CD4-positive, alpha-beta T cell treated with Interleukin-21 for 1 hour (primary cell): ENCODE measurements around the gene DMXL1.
"Not testable (repeated sequence)": the region's sequence is repeated elsewhere in the genome, so short reads cannot be mapped to it uniquely, and the experiment has no call there.

Experiments
- DNase-seq: peaks from one replicate; pipeline ENCODE4 v3.0.0-alpha.2; 2020

The DMXL1 gene

DNA sequence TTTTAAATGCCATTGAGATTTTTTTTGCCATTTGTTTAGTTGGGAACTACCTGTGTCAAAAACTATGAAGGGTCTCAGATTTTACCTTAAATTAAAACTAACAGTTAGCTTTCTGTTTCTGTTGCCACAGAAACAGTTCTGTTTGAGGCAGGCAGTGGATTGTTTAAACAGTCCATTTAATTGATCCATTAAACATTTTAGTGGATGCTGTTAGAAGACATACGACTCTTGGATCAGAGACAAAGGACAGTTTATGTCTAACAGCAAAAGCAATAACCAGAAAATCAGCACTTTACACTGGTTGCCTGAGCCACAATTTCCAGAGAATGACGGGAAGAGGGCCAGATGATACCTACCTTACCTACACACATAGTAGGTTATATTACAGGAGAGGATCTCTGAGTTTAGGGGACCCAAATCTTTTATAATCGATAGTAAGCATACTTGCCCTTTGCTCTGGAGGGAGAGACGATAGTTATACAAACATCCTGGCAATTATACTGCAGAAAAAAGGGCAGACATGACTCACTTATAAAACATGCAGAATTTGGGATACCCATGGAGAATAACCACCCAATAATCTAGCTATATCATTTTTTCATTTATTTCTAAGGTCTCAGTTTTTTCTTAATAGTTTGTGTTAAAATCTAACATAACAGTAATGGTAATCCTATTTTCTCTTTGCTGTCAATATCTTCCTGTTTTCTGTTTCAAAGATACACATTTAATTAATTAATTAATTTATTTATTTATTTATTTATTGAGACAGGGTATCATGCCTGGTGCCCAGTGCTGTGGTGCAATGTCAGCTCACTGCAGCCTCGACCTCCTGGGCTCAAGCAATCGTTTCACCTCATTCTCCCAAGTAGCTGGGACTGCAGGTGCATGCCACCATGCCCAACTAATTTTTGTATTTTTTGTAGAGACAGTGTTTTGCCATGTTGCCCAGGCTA, 148.2 kb downstream of the DMXL1 start:
- DNase-seq, result no peak

DNA sequence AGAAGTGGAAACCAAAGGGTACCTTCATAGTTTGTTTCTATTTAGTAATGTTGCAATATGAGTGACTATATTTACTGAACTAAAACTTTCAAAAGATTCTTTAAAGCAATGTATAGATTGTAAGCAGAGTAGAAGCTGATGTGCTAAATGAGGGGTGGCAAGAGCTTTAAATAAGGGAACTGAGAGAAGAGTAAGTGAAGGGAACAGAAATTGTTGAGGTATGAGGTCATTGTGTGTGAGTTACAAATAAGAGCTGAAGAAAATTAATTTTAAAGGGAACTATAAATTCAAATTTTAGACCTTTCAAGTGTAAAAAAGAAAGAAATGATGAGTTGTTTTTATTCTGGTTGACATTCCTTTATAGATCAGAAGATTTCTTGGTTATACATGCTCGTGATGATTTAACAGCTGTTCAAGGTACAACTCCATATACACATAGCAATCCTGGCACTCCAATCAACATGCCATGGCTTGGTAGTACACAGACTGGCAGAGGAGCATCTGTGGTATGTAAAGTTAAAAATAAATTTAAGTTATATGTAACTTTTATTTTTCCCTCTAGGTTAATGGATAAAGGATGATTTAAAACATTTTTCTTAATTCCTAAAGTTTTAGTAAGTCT, 149.8 kb downstream of the DMXL1 start:
- no peak for DNase-seq

DNA sequence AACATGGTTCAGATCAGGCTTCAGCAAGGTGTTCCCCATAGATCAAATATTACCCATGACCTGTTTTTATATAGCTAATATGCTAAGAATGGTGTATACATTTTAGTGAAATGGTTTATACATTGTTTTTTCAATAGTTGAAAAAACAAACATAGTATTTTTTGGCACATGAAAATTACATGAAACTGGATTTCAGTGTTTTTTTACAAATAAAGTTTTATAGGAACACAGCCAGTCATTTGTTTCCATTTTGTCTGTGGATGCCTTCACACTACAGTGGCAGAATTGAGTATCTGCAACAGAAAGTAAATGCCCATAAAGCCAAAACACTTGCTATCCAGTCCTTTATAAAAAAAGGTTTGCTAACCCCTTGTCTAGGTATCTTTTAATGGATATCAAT, 150.4 kb downstream of the DMXL1 start:
- DNase-seq, result no peak

DNA sequence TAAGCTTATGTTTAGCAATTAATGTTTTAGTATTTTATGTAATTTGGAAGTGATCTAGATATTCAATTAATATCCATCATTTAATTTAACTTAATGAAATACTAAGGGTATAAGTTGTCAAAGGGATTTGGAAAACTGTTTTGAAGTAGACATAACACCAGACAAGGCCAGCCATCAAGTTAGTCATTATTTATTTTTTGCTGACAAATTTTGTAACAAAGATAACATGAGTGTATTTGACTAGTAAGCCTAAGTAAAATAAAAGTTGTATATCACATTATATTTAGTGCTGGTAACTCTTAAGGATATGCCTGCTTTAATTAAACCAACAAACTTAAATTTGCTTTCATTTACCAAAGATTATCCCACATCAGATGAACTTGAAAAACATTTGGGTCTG, 159.1 kb downstream of the DMXL1 start:
- no peak for DNase-seq

DNA sequence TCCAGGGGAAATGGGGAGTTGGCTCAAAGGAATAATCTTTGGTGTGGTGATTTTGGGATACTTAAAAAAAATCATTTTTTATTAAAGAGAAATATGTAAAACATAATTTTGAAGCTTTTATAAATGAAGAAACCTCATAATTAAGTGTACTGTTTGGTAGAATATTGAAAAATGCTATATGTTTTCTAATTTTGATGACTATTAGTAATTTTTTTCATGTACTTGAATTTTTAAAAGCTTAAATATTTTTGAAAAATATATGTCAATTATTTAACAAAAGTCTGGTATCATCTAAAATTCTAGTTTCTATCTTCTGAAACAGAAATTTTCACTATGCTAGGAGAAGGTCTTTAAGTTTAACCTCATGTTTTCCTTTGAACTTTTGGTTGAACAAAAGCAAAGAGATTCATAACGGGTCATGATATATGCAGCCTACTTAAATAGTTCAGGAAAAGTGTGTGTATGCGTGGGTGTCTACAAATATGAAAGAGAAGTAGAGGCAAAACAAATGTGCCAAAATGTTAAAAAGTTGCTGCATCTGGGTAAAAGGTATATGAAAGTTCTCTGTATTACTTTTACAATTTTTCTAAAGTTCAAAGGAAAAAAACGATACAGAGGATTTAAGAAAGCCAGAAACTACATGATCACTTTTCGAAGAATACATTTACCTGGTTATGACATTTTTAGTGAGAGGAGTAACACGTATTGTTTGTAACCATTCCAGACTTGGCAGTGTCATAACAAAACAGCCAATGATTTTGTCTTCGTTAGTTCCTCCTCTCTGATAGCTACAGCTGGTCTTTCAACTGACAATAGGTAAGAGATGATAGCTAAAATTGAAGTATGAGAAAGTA, 167.6 kb downstream of the DMXL1 start:
- DNase-seq, result no peak

DNA sequence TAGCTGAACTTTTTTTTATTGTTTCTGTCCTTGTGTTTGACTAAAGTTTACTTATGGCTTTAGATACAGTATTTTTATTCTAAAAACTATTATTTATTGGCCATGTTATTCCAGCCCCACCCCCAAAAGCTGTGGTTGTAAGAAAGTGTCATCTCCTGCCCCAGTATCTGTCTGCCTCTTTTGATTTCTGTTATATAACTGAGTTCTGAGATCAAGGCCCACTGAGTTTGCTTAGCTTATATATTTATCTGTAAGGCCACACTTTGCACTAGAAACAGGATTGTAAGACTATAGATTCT, 168.2 kb downstream of the DMXL1 start:
- DNase-seq, result peak; percentile 4

DNA sequence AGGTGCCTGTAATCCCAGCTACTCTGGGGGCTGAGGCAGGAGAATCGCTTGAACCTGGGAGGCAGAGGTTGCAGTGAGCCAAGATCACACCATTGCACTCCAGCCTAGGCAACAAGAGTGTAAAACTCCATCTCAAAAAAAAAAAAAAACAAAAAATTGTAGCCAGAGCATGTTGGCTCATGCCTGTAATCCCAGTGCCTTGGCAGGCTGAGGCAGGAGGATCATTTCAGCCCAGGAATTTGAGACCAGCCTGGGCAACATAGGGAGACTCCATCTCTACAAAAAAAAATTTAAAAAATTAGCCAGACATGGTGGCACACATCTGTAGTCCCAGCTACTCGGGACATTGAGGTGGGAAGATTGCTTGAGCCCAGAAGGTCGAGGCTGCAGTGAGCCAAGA, 168.9 kb downstream of the DMXL1 start:
- not testable (repeated sequence) for DNase-seq

DNA sequence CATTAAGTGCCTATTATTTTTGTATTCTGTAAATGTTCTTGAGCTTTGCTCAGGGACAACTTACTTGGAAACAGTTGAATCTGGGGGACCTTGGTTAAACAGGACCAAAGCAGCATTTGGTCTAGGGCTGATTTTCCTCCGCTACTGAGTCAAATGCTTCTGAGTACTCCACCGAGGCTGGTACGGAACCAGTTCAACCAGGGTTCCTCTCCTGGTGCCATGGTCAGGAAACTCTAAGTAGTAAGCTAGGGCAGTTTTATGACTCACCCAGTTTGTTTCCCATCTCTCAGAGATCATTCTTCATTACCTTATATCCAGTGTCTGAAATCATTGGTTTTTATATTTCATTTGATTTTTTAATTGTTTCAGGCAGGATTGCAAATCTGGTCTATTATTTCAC, 173.0 kb downstream of the DMXL1 start:
- no peak for DNase-seq

DNA sequence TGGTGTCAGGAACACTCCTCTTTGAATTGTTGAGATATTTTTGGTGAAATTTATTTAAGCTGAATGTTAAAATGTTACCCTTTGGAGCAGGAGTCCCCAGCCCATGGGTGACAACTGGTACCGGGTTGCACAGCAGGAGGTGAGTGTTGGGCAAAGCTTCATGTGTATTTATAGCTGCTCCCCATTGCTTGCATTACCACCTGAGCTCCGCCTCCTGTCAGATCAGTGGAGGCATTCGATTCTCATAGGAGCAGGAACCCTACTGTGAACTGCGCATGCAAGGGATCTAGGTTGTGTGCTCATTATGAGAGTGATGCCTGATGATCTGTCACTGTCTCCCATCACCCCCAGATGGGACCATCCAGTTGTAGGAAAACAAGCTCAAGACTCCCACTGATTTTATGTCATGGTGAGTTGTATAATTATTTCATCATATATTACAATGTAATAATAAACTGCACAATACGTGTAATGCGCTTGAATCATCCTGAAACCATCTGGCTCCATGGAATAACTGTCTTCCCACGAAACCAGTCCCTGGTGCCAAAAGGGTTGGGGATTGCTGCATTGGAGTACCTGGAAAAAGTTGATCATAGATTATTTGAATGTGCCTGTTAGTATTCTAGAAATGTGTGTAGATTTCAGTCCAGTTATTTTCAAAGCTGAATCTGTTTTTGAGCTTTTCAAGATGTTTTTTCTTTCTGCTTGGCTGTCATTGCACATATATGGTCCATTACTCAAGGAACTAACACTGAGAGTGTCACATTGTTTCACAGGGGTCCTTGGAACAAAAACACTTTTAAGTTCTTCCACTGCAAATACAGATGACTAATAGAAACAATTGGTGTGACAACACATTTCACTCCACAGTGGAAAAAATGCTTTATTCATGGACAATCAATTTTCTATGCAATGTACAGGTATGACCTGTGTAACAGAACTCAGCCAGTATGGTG, 180.3 kb downstream of the DMXL1 start:
- DNase-seq, result no peak

DNA sequence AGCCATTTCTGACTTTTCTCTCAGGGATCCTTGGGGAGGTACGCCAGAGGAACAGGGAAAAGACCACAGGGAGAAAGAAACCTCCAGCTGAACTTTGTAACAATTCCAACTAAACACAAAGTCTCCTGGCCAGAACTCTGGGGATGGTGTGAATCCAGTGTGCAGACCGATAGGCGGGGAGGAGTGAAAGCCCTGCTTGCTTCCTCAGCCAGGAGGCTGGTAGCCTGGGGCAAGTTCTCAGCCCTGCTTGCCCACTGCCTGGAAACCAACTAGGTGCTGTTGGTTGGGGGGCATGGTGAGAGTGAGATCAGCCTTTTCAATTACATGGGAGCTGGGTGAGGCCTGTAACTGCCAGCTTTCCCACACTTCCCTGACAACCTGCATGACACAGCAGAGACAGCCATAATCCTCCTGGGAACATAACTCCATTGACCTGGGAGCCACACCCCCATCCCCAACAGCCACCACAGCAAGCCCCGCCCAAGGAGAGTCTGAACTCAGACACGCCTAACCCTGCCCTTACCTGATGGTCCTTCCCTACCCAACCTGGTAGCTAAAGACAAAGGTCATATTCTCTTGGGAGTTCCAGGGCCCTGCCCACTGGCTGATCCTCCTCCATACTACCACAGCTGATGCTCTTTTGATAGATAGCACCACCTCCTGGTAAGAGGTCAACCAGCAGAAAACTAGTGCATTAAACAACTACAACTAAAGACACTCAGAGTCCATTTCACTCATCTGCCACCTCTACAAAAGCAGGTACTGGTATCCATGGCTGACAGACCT, 184.9 kb downstream of the DMXL1 start:
- peak; percentile 39 for DNase-seq

DNA sequence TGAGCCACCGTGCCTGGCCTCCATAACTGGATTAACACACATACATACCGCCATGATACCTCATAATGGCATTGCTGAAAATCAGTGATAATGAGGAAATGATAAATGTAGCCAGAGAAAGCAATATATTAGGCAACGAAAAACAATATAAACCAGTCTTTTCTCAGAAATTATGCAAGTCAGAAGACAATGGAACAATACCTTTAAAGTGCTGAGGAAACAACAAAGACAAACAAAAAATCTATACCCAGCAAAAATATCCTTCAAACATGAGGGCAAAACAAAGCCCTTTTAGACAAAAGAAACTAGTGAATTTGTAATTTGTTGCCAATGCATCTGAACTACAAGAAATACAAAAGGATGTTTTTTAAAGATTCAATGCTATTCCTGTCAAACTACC, 186.7 kb downstream of the DMXL1 start:
- DNase-seq, result no peak

DNA sequence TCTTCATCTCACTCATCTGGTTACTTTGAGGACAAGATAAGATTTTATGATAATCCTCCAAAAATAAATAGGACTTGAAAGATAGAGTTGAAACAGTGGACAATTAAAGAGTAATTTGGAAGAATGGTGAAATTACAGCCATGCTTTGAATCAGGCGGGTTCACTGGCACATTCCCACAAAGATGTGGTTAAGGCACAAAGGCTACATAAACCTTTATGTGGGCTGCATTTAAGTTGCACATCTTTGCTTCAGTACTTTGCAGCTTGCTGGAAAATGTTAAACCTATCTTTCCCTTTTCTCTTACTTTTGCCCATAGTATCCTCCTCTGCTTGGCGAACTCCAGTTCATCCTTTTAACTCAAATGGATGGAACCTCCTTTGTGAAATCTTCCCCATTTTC, 192.8 kb downstream of the DMXL1 start:
- no peak for DNase-seq

DNA sequence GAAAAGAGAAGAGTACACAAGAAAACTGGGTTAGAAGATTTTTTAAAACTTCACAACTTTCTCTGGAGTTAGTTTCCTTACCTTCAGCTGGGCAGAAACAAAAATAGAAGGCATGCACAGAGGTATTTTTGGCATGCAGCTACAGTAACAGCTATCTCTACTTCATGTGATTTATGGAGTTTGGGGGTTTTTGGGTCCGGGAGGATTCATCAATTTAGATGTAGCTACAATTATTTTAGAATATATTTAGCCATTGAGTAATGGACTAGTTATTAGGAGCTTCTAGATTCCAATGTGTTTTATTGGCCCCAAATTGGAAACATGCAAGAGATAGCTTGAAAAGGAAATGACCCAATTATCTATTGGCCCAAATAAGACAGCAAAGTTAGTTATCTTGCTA, 193.3 kb downstream of the DMXL1 start:
- DNase-seq, result no peak

DNA sequence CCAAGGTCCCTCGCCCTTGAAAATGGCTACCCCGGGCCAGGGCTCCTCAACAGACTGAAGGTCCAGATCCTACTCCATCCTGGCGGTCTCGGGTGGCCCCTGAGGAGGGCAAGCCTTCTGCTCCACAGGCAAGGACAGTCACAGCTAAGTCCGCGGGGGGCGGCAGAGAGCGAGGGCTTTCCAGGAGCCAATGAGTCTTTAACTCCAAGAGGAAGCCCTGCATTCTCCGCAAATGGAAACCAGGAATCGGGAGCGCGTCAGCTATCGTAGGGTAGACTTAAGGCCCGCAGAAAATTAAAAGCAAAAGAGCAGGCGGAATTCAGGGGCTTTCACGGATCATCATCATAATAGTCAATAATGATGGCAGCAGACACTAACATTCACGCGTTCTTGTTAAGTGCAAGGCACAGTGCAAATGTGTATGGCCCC, 197.1 kb downstream of the DMXL1 start:
- peak; percentile 91 for DNase-seq

DNA sequence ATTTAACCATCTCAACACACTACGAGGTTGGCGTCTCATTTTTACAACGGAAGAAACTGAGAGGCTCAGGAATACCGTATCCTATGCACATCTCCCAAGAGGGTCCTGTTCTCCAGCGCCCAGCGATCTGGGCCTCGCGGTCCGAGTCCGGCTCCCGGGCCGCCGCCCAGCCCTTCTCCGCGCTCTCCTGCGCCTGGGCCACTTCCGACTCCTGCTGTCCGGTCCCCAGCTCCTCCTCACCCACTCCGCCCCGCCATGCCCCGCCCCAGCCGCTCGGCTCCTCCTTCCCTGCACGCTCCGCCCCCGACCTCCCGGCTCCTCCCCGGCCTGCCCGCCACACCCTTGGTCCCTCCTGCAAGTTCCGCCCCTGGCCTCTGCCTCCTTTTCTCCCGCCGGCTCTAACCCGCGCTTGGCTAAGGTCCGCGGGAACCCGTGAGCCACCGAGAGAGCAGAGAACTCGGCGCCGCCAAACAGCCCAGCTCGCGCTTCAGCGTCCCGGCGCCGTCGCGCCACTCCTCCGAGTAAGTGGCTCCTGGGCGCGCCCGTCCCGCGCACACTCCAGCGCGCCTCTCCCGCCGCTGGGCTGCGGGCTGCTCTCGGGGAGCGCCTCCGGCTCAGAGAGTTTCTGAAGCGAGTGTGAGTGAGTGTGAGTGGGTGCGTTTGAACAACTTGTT, 197.6 kb downstream of the DMXL1 start:
- peak; percentile 95 for DNase-seq

DNA sequence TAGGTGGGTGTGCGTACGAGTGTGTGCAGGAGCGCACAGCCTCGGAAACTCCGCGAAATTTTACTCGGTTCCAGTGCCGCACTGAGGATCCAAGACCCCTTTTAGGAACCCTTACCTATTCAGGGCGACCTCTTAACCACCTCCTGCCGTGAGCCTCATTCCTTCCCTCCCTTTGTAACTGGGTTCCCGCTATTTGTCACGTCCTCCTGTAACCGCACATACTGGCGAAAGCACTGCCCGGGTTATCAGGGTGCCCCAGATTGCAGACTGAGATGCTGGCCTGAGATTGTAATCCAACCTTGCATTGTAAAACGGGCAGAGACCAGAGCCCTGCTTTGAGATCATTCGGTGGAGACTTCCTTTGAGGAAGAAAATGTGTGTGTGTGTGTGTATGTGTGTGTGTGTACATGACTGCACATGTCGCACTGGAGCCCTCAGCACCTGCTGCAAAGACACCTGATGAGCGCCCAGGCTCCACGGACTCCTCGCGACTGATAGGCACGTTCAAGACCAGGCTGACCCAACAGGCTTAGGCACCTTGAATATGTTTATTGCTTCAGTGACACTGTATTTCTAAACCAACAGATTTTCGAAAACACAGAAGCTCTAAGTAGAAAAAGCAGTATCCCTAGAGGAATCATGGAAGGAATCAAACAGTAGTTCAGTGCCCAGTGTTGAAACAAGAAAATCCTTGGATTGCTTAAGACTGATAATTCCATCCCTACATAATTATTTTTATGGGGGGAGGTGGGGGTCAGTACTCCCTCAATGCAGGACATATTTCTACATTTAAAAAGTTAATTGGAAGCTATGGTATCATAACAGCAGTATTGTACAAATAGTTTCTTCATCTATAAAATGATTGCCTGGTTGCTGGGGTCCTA, 198.4 kb downstream of the DMXL1 start:
- DNase-seq, result peak; percentile 59

DNA sequence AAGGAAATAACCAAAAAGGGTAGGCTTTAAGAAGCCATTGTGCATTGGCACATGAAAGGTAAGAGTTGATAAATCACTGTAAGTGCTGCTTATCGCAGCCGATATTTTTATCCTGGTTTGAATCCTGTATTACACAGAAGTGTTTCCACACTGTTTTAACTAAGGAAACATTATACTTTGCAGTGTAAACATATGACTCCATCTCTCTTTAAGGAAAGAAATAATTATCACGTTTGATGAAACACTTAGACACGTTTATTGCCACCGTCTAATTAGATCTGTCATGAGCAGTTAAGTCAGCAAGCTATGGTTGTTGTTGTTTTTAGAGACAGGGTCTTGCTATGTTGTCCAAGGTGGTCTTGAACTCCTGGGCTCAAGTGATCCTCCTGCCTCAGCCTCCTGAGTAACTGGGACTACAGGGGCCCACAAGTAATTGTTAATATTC, 199.3 kb downstream of the DMXL1 start:
- no peak for DNase-seq

DNA sequence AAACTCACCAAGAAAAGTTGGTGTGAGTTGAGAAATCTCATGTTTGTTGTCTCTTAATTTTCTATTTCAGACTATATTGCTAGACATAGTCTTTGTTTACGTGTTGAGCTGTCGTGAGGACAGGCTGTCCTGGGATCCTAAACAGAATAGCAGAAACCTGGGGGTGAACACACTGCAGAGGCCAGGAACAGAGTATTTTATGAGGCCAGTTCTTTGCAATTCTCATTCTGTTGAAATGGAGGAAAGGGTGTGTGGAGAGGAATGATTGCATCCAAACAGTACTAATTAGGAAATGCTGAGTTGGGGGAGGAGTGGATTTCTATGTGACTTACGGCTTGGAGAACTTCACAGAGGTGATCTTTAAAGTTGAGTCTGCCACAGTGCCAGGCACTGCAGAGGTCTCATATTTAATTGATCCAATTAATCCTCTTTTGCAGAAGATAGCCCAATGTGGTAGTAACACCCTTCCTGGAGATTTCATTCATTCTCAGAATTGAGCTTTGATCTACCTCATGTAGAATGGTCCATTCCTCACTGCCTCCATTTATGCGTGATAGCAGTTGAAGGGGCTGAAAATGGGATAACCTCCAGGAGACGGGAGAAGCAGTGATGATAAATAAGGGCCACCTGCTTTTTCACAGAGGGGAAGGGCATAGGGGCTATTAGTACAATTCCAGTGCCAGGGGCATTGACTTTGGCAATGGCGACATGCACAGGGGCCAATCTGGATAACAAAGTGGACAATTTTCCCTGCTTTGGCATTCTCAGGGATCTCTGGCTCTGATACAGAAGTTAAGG, 200.3 kb downstream of the DMXL1 start:
- no peak for DNase-seq
